ENCODE measurements around the gene ROR1. TPM values are rescaled to one million over a fixed set of nuclear protein-coding genes. Genes with fewer than 3 reads are reported as not detected.

Gene ROR1
- total and polyA plus RNA-seq, 8 donors: 1.4 to 37.3 (median 14.6) TPM

DNA sequence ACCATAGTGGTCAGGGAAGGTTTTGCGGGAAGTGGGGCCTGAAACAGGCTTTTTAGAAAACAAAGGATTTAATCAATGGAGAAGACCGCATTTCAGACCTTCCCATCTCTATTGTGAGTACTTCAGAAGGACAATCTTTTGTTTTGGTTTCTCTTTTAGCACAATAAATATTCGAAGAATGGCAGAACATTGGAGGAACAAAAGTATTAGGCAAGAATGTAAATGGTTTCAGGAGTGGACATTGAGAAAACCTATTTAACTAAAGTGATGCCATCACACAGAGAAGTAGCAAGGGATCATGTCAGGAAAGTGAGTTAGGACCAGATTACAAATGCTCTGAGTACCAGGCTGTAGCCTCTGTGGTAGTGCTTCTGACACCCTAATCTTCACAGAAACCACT lies 402.8 kb downstream of the ROR1 start:
- TF ChIP-seq POLR2AphosphoS5 (IDR thresholded peaks at IDR 0.05): no peak
- TF ChIP-seq, protein P1, sequence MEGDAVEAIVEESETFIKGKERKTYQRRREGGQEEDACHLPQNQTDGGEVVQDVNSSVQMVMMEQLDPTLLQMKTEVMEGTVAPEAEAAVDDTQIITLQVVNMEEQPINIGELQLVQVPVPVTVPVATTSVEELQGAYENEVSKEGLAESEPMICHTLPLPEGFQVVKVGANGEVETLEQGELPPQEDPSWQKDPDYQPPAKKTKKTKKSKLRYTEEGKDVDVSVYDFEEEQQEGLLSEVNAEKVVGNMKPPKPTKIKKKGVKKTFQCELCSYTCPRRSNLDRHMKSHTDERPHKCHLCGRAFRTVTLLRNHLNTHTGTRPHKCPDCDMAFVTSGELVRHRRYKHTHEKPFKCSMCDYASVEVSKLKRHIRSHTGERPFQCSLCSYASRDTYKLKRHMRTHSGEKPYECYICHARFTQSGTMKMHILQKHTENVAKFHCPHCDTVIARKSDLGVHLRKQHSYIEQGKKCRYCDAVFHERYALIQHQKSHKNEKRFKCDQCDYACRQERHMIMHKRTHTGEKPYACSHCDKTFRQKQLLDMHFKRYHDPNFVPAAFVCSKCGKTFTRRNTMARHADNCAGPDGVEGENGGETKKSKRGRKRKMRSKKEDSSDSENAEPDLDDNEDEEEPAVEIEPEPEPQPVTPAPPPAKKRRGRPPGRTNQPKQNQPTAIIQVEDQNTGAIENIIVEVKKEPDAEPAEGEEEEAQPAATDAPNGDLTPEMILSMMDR (IDR thresholded peaks at IDR 0.05): no peak
- no peak for TF ChIP-seq EP300 (IDR thresholded peaks at IDR 0.05)
- TF ChIP-seq POLR2A (IDR thresholded peaks at IDR 0.05): no peak
- no peak overlapping the region for H3K27ac ChIP-seq
- 78 to 89% (median 85%) methylated on average over 3 of the region's 3 CpGs for WGBS, 5 donors
- no peak overlapping the region for H3K4me3 ChIP-seq
- intact Hi-C loops (cut with DNase I; ENCODE audit: low total_unique reads): no loop called here
- no peak for DNase-seq
- no peaks in the 10 kb centered on the region for H3K9me3 ChIP-seq
- peaks cover 10 to 24% (median 19%) of the 10 kb centered on the region in 4 donors for H3K36me3 ChIP-seq
- no peaks in the 10 kb centered on the region for H3K27me3 ChIP-seq
- H3K4me1 ChIP-seq: peaks cover 6 to 25% (median 20%) of the 10 kb centered on the region in 4 donors

DNA sequence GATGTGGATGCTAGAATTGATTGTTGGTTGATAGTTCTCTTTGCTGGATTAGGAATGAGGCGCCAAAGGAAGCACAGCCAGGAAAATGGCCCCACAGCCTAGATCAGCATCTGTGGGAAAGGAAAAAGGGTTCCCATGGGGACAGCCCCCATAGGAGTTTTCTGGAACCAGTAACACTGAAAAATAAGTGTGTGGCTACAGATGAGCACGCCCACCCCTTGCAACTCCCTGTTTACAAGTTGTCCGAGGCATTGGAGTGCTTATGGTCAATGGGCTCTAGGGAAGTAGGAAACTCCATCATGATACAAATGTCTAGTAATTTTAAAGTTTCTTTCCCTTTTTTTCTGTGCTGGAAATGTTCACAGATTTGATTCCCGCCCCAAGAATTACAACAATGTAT lies 405.8 kb downstream of the ROR1 start:
- WGBS, 5 donors: 89 to 99% (median 92%) methylated on average over 4 of the region's 4 CpGs
- DNase-seq: peak in 1 of 2 donors; percentile 37
- intact Hi-C loops (cut with DNase I; ENCODE audit: low total_unique reads): no loop called here
- Histone ChIP-seq H3K4me1 (peaks cover 0 to 14% (median 5%) of the 10 kb centered on the region in 4 donors), H3K36me3 (peaks cover 10 to 24% (median 19%) of the 10 kb centered on the region in 4 donors), H3K27me3 (no peaks in the 10 kb centered on the region), H3K4me3 (no peak overlapping the region), H3K27ac (no peak overlapping the region), H3K9me3 (no peaks in the 10 kb centered on the region)
- TF ChIP-seq, protein P1 (IDR thresholded peaks at IDR 0.05): no peak
- TF ChIP-seq POLR2A (IDR thresholded peaks at IDR 0.05): no peak
- no peak for TF ChIP-seq POLR2AphosphoS5 (IDR thresholded peaks at IDR 0.05)
- no peak for TF ChIP-seq EP300 (IDR thresholded peaks at IDR 0.05)

DNA sequence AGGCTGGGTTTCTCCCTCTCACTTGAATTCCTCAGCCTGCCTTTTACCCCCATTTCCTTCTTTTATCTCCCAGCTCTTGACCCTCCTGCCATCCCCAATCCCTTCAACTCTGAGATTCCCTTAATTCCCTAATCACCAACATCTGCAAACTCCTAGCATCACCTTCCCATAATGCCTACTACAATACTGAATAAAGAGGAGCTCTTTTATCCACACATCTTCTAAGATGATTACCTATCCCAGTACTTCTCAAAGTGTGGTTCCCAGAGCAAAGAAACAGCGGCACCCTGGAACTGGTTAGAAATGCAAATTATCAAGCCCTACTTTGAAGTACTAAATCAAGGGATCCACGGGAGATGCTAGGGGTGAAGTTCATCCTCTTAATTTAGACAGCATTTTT lies 408.4 kb downstream of the ROR1 start:
- peaks cover 0 to 19% (median 10%) of the 10 kb centered on the region in 4 donors for H3K4me1 ChIP-seq
- peaks cover 10 to 23% (median 15%) of the 10 kb centered on the region in 4 donors for H3K36me3 ChIP-seq
- no peak overlapping the region for H3K27ac ChIP-seq
- whole genome bisulfite sequencing, 5 donors: 90 to 96% (median 93%) methylated on average over 2 of the region's 2 CpGs
- H3K9me3 ChIP-seq: no peaks in the 10 kb centered on the region
- DNase-seq: no peak
- no peaks in the 10 kb centered on the region for H3K27me3 ChIP-seq
- no peak overlapping the region for H3K4me3 ChIP-seq
- TF ChIP-seq, protein P1 (IDR thresholded peaks at IDR 0.05): no peak
- TF ChIP-seq EP300 (IDR thresholded peaks at IDR 0.05): no peak
- no peak for TF ChIP-seq POLR2AphosphoS5 (IDR thresholded peaks at IDR 0.05)
- TF ChIP-seq POLR2A (IDR thresholded peaks at IDR 0.05): no peak
- intact Hi-C loops (cut with DNase I; ENCODE audit: low total_unique reads): no loop called here

DNA sequence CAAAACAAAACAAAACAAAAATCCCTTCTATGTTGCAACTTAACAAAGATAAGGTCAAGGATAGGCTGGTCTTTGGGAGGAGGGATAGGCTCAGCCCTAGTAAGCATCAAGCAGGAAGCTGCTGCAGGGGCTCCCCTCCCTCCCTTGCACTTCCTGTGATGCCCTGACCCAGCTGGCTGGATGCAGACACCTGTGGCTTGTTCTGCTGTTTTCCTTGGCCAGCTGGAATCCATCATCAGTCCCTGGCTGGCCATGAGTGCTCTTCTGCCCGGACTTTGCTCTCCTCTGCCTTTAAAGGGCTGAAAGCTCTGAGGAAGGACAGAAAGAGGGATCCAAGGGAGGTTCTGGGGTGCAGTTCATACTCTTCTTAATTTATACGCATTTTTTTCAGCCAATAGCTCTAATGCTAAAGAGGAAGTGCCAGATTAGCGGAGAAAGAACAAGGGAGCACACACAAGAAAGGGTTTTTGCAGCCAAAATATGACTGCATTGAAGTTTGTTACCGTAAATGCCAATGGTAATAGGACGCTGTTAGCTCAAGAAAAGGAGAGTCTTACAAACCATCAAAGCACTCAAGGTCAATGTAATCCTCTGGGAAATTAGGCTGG lies 409.7 kb downstream of the ROR1 start:
- Histone ChIP-seq H3K4me1 (peaks cover 0 to 21% (median 10%) of the 10 kb centered on the region in 4 donors), H3K27ac (peak overlapping the region in 1 of 5 donors; percentile 16), H3K36me3 (peaks cover 2 to 11% (median 2%) of the 10 kb centered on the region in 4 donors), H3K9me3 (no peaks in the 10 kb centered on the region), H3K27me3 (no peaks in the 10 kb centered on the region), H3K4me3 (no peak overlapping the region)
- 59 to 75% (median 71%) methylated on average over 5 of the region's 5 CpGs for WGBS, 5 donors
- intact Hi-C loops (cut with DNase I; ENCODE audit: low total_unique reads): no loop called here
- DNase-seq: peak in 1 of 2 donors; percentile 63
- TF ChIP-seq EP300 (IDR thresholded peaks at IDR 0.05) (no peak), POLR2AphosphoS5 (IDR thresholded peaks at IDR 0.05) (no peak), POLR2A (IDR thresholded peaks at IDR 0.05) (no peak)
- TF ChIP-seq, protein P1 (IDR thresholded peaks at IDR 0.05): no peak
